ENCODE results near the gene CRHR2. TPM values are rescaled to one million over a fixed set of nuclear protein-coding genes. Genes with fewer than 3 reads are reported as not detected.

CRHR2 gene
- total RNA-seq, 1 experiment from 2014 or later: 0.22 TPM

DNA sequence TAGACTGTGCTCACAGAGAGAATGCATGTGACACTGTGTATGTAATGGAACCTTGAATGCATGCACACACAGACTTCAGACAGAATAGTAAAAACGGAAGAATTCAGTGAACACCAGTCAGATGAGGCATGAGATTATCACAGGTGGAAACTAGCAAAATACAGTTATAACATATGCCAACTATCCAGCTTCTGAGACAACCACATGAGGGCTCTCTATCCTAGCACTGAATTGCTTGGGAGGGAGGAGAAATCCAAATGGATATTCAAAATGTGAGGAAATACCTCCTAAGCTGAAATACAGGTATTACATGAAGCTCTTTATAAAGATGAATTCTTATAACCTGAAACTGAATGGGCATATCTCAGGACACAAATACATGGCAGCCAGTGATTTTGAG is 57.0 kb downstream of the CRHR2 start:
- no peak overlapping the region for H3K4me3 Mint-ChIP-seq
- H3K36me3 Mint-ChIP-seq: peaks cover 75% of the 10 kb centered on the region
- H3K4me1 Mint-ChIP-seq: no peaks in the 10 kb centered on the region
- ATAC-seq (no peak), DNase-seq (ENCODE audit: low spot score) (no peak)
- ChIA-PET POLR2A (no interaction called here), CTCF (interaction anchor here (0.7 to 1.1 kb wide), 3 partner anchors 57 to 112 kb away, joined by 3 to 6 read pairs (median 4); partner anchors contain the start of gene CRHR2)
- no peak for TF ChIP-seq TEAD4 (CRISPR knock-in tag; IDR thresholded peaks at IDR 0.05)
- no peak for TF ChIP-seq ZNF121 (CRISPR knock-in tag; IDR thresholded peaks at IDR 0.05)
- no peak for TF ChIP-seq SP1 (CRISPR knock-in tag; conservative IDR thresholded peaks at IDR 0.05)
- no peak for TF ChIP-seq CREB1 (CRISPR knock-in tag; IDR thresholded peaks at IDR 0.05)
- no peak for TF ChIP-seq GRHL2 (CRISPR knock-in tag; IDR thresholded peaks at IDR 0.05; ENCODE audit: insufficient replicate concordance, severe bottlenecking)
- TF ChIP-seq, protein P1, sequence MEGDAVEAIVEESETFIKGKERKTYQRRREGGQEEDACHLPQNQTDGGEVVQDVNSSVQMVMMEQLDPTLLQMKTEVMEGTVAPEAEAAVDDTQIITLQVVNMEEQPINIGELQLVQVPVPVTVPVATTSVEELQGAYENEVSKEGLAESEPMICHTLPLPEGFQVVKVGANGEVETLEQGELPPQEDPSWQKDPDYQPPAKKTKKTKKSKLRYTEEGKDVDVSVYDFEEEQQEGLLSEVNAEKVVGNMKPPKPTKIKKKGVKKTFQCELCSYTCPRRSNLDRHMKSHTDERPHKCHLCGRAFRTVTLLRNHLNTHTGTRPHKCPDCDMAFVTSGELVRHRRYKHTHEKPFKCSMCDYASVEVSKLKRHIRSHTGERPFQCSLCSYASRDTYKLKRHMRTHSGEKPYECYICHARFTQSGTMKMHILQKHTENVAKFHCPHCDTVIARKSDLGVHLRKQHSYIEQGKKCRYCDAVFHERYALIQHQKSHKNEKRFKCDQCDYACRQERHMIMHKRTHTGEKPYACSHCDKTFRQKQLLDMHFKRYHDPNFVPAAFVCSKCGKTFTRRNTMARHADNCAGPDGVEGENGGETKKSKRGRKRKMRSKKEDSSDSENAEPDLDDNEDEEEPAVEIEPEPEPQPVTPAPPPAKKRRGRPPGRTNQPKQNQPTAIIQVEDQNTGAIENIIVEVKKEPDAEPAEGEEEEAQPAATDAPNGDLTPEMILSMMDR (IDR thresholded peaks at IDR 0.05): no peak
- TF ChIP-seq, protein P2, sequence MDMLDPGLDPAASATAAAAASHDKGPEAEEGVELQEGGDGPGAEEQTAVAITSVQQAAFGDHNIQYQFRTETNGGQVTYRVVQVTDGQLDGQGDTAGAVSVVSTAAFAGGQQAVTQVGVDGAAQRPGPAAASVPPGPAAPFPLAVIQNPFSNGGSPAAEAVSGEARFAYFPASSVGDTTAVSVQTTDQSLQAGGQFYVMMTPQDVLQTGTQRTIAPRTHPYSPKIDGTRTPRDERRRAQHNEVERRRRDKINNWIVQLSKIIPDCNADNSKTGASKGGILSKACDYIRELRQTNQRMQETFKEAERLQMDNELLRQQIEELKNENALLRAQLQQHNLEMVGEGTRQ (CRISPR knock-in tag; IDR thresholded peaks at IDR 0.05): no peak
- TF ChIP-seq ETV6 (CRISPR knock-in tag; IDR thresholded peaks at IDR 0.05): no peak
- TF ChIP-seq, protein P3, sequence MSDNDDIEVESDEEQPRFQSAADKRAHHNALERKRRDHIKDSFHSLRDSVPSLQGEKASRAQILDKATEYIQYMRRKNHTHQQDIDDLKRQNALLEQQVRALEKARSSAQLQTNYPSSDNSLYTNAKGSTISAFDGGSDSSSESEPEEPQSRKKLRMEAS (CRISPR knock-in tag; IDR thresholded peaks at IDR 0.05): no peak
- TF ChIP-seq, protein P4, sequence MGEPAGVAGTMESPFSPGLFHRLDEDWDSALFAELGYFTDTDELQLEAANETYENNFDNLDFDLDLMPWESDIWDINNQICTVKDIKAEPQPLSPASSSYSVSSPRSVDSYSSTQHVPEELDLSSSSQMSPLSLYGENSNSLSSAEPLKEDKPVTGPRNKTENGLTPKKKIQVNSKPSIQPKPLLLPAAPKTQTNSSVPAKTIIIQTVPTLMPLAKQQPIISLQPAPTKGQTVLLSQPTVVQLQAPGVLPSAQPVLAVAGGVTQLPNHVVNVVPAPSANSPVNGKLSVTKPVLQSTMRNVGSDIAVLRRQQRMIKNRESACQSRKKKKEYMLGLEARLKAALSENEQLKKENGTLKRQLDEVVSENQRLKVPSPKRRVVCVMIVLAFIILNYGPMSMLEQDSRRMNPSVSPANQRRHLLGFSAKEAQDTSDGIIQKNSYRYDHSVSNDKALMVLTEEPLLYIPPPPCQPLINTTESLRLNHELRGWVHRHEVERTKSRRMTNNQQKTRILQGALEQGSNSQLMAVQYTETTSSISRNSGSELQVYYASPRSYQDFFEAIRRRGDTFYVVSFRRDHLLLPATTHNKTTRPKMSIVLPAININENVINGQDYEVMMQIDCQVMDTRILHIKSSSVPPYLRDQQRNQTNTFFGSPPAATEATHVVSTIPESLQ (CRISPR knock-in tag; IDR thresholded peaks at IDR 0.05): no peak
- TF ChIP-seq ZNF423 (CRISPR knock-in tag; IDR thresholded peaks at IDR 0.05): no peak
- no peak for TF ChIP-seq PRRX2 (CRISPR knock-in tag; IDR thresholded peaks at IDR 0.05)
- TF ChIP-seq ELF4 (CRISPR knock-in tag; IDR thresholded peaks at IDR 0.05; ENCODE audit: low read depth): no peak
- H3K27me3 Mint-ChIP-seq (ENCODE audit: low read depth): no peaks in the 10 kb centered on the region
- H3K27ac Mint-ChIP-seq: no peak overlapping the region
- H3K9me3 Mint-ChIP-seq: no peaks in the 10 kb centered on the region

DNA sequence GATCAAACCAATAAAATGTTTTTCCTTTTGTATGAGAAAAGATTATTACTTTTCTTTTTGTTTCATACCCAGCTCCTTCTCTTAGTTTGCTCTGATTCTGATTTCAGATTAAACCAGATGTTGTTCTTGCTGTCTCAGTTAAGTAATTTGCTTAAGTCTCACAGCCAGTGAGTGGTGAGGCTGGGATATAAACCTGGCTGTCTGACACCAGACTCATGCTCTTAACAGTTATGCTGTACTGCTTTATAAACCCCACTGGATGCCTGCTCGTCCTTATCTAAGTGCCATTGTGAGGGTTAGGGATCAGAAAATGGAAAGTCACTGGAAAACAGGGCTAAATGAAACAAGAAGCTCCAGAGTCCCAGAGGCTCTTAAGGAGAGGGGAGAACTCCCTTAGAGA is 63.3 kb downstream of the CRHR2 start:
- Mint-ChIP-seq H3K27me3 (ENCODE audit: low read depth) (no peaks in the 10 kb centered on the region), H3K9me3 (no peaks in the 10 kb centered on the region), H3K36me3 (peaks cover 67% of the 10 kb centered on the region), H3K4me3 (no peak overlapping the region), H3K4me1 (no peaks in the 10 kb centered on the region), H3K27ac (no peak overlapping the region)
- ChIA-PET POLR2A (no interaction called here), CTCF (no interaction called here)
- ATAC-seq (no peak), DNase-seq (ENCODE audit: low spot score) (no peak)
- TF ChIP-seq CREM (CRISPR knock-in tag; IDR thresholded peaks at IDR 0.05) (no peak), ESRRA (CRISPR knock-in tag; IDR thresholded peaks at IDR 0.05; ENCODE audit: borderline replicate concordance) (no peak), EMX1 (CRISPR knock-in tag; IDR thresholded peaks at IDR 0.05) (no peak)

DNA sequence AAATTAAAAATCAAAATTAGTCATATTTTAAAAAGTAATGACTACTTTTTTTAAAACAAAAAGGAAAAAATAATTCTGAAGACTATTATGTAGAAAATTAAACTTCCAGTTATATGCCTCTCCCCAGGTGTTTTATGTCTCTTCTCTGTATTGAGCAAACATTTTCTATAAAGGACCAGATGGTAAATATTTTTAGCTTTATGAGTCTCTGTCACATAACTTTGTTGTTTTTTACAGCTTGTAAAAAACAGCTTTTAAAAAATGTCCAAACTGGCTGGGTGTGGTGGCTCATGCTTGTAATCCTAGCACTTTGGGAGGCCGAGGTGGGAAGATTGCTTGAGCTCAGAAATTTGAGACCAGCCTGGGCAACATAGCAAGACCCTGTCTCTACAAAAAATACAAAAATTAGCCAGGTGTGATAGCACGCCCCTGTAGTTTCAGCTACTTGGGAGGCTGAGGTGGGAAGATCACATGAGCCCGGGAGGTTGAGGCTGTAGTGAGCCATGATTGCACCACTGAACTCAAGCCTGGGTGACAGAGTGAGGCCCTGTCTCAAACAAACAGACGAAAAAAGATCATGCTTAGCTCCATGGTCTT is 64.1 kb downstream of the CRHR2 start:
- H3K27me3 Mint-ChIP-seq (ENCODE audit: low read depth): no peaks in the 10 kb centered on the region
- TF ChIP-seq SOX15 (CRISPR knock-in tag; IDR thresholded peaks at IDR 0.05) (no peak), ZNF121 (CRISPR knock-in tag; IDR thresholded peaks at IDR 0.05) (0 out of 2 replicates have a peak, but pooled peaks have one; percentile 16)
- POLR2A ChIA-PET: interaction anchor here (1.2 kb wide), 1 partner anchor 14 kb away, joined by 3 read pairs; no protein-coding TSS in a partner anchor
- no peak for ATAC-seq
- H3K9me3 Mint-ChIP-seq: no peaks in the 10 kb centered on the region
- CTCF ChIA-PET: interaction anchor here (1.2 kb wide), 1 partner anchor 320 kb away, joined by 3 read pairs; no protein-coding TSS in a partner anchor
- no peak overlapping the region for H3K4me3 Mint-ChIP-seq
- DNase-seq (ENCODE audit: low spot score): no peak
- H3K36me3 Mint-ChIP-seq: peaks cover 68% of the 10 kb centered on the region
- H3K4me1 Mint-ChIP-seq: no peaks in the 10 kb centered on the region
- H3K27ac Mint-ChIP-seq: no peak overlapping the region
